ENCODE measurements around the gene CNNM3.
A peak's percentile ranks its signal among the peaks of the same experiment; 100 is the strongest.
"Not testable (repeated sequence)": the region's sequence is repeated elsewhere in the genome, so short reads cannot be mapped to it uniquely, and the experiment has no call there.

Gene CNNM3

DNA sequence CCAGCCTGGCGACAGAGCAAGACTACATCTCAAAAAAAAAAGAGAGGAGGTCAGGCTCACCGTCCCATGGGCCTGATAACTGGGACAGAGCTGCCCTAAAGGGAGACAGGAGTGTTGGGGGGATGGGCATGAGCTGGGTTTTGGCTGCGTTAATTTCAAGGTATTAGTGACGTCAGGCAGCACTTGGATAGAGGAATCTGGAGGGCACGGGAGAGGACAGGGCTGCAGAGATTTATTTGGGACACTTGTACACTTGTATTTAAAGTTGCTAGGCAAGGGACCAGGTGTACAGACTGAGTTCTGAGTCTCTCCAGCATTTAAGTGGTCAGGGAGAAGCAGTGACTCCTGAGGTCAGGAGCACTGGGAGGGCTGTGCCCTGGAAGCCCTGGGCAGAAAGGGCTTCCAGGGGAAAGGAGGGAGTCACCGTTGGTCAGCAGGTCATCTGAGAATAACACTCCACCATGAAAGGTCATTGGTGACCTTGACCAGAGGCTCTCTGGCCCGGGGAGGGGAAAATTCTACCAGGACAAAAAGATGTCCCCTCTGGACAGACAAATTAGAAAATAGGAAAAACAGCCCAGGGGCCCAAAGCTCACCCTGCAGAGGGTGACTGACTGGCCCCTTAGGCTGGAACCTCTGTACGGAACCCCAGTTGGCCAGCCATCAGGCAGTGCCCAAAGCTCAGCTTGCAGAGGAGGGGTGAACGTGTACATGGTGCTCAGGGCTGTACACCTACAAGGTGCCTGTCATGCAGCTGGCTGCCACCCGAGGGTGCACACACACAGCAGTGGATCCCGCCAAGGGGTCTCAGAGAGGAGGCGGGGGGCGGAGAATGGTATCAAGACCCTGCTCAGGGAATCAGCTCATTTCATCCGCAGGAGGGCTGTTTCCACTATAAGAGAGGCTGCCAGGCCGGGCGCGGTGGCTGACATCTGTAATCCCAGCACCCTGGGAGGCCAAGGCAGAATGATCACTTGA, 23.0 kb upstream of the CNNM3 start:
- no peak overlapping the region for H3K27ac Mint-ChIP-seq
- ATAC-seq, result no peak
- H3K36me3 Mint-ChIP-seq (ENCODE audit: low read depth), result no peaks in the 10 kb centered on the region

GRCh38 chr2:96795076-96795475, 21.0 kb upstream of the CNNM3 start:
- ATAC-seq (no peak), DNase-seq (no peak)
- Mint-ChIP-seq H3K4me1 (no peaks in the 10 kb centered on the region), H3K27ac (no peak overlapping the region), H3K36me3 (ENCODE audit: low read depth) (no peaks in the 10 kb centered on the region), H3K27me3 (no peaks in the 10 kb centered on the region), H3K4me3 (no peak overlapping the region), H3K9me3 (no peaks in the 10 kb centered on the region)

More for the DNA sequence above, 23.0 kb upstream of the CNNM3 start:
- no peaks in the 10 kb centered on the region for H3K4me1 Mint-ChIP-seq
- no peak for DNase-seq
- H3K4me3 Mint-ChIP-seq, result no peak overlapping the region
- H3K27me3 Mint-ChIP-seq, result no peaks in the 10 kb centered on the region
- H3K9me3 Mint-ChIP-seq, result no peaks in the 10 kb centered on the region

GRCh38 chr2:96796497-96796896, 19.6 kb upstream of the CNNM3 start:
- not testable (repeated sequence) for H3K4me3 Mint-ChIP-seq; H3K36me3 Mint-ChIP-seq (ENCODE audit: low read depth); DNase-seq; H3K9me3 Mint-ChIP-seq; H3K27ac Mint-ChIP-seq; ATAC-seq; H3K27me3 Mint-ChIP-seq; H3K4me1 Mint-ChIP-seq

DNA sequence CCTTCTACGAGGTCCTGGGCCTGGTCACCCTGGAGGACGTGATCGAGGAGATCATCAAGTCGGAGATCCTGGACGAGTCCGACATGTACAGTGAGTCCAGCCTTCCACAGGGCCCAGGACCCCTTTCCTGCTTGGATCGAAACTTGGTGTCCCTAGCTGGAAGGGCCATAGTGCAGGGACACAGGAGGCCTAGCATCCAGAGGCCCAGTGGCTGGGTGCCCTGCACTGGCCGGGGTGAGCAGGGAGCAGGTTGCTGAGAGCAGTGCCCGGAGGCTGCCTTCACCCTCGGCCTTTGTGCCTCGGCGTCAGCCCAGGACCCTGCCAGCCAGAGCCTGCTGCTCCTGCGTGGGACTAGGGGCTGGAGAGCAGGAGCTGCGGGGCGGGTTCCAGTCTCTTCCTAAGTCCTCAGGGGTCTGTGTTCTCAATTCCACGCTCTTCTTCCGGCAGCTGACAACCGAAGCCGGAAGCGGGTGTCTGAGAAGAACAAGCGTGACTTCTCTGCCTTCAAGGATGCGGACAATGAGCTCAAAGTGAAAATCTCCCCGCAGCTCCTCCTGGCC, 18.9 kb upstream of the CNNM3 start:
- ATAC-seq, result no peak
- H3K4me3 Mint-ChIP-seq, result no peak overlapping the region
- no peaks in the 10 kb centered on the region for H3K9me3 Mint-ChIP-seq
- H3K36me3 Mint-ChIP-seq (ENCODE audit: low read depth), result no peaks in the 10 kb centered on the region
- no peak overlapping the region for H3K27ac Mint-ChIP-seq
- no peak for DNase-seq
- H3K27me3 Mint-ChIP-seq, result no peaks in the 10 kb centered on the region
- no peaks in the 10 kb centered on the region for H3K4me1 Mint-ChIP-seq

DNA sequence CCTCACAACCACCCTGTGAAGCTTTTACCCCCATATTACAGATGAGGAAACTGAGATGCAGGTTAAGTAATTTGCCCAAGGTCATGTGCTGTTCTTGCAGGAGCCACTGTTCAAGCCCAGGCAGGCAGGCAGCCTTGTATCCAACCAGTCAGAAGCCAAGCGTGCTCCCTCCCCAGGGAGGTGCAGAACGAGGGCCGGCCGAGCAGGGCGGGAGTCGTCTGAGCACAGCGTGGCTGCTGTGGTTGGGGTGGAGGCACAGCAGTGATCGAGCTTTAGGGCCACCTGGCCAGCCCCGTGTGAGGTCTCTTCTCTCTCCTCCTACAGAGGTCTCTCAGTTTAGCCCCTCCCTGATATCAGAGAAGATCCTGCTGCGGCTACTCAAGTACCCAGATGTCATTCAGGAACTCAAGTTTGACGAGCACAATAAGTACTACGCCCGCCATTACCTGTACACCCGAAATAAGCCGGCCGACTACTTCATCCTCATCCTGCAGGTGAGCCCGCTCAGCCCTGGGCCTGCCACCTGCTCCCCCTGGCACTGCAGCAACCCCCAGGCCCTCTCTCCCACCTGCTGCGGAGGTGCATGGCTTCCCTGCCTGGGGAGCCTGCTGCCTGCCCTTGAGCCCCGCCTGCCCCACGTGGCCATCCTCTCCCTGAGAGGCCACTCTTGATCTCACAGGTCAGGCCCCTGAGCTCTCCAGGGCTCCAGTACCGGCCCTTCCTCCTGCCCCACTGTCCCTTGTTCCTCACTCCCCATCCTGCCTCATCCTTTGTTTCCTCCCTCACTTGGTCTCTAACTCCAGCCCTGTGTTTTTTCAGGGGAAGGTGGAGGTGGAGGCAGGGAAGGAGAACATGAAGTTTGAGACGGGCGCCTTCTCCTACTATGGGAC, 17.1 kb upstream of the CNNM3 start:
- Mint-ChIP-seq H3K9me3 (no peaks in the 10 kb centered on the region), H3K36me3 (ENCODE audit: low read depth) (no peaks in the 10 kb centered on the region), H3K27me3 (no peaks in the 10 kb centered on the region), H3K4me1 (no peaks in the 10 kb centered on the region), H3K27ac (no peak overlapping the region), H3K4me3 (no peak overlapping the region)
- DNase-seq (no peak), ATAC-seq (no peak)

GRCh38 chr2:96799623-96799935, 16.5 kb upstream of the CNNM3 start:
- H3K9me3 Mint-ChIP-seq, result no peaks in the 10 kb centered on the region
- H3K36me3 Mint-ChIP-seq (ENCODE audit: low read depth), result no peaks in the 10 kb centered on the region
- H3K27me3 Mint-ChIP-seq, result no peaks in the 10 kb centered on the region
- no peak for ATAC-seq
- H3K4me1 Mint-ChIP-seq, result no peaks in the 10 kb centered on the region
- no peak overlapping the region for H3K4me3 Mint-ChIP-seq
- DNase-seq, result no peak
- H3K27ac Mint-ChIP-seq, result no peak overlapping the region

DNA sequence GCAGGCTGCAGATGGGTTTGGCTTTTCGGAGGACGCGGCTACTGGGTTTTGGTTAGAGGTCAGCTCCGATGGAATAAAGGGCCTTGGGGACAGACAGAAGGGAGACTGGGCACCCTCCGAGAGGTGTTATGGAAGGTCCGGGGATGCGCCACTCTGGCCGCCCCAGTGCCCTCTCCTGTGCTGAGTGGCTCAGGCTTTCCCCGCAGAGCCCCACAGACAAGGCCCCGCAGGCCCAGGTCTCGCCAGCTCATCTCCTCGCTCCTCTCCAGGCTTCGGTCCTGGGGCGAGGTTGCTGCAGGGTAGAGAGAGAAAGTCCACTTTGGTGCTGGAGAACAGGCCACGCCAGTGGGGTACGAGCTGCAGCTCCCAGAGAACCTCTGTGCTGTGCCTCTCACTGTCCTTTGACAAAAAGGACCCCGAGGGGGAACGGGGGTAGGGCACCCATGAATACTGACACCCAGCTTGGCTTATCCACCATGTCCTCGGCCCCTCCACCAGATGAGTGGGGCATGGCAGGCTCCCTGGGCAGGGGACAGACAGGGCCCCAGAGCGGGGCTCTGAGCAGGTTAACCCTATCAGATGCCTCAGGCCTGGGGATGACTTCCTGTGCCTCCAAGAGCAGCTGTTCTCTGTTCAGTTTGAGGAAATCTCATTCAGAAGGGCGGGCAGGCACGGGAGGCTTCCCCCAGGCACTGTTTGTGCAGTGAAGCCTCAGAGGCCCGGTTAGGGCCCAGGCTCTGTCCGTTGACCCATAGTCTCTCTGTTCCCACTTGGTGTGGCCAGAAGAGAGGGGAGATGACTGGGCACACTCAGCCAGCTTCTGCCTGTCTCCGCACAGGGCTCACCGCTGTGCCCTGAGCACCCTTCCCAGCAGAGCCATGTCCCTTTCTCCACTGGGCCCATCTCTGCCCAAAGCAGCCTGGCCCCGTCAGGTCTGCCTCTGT, 15.7 kb upstream of the CNNM3 start:
- H3K27ac Mint-ChIP-seq, result no peak overlapping the region
- ATAC-seq (peak; percentile 27), DNase-seq (no peak)
- H3K36me3 Mint-ChIP-seq (ENCODE audit: low read depth), result no peaks in the 10 kb centered on the region
- no peaks in the 10 kb centered on the region for H3K4me1 Mint-ChIP-seq
- no peaks in the 10 kb centered on the region for H3K27me3 Mint-ChIP-seq
- H3K4me3 Mint-ChIP-seq, result no peak overlapping the region
- H3K9me3 Mint-ChIP-seq, result no peaks in the 10 kb centered on the region

- no peak overlapping the region for H3K4me3 Mint-ChIP-seq
- H3K36me3 Mint-ChIP-seq (ENCODE audit: low read depth), result no peaks in the 10 kb centered on the region
- no peaks in the 10 kb centered on the region for H3K27me3 Mint-ChIP-seq
- H3K27ac Mint-ChIP-seq, result no peak overlapping the region
- no peaks in the 10 kb centered on the region for H3K9me3 Mint-ChIP-seq
- peaks cover 2% of the 10 kb centered on the region for H3K4me1 Mint-ChIP-seq
- DNase-seq, result peak; percentile 77
- peak; percentile 88 for ATAC-seq
These were observed 14.9 kb upstream of the CNNM3 start for GRCh38 chr2:96801005-96801785.

DNA sequence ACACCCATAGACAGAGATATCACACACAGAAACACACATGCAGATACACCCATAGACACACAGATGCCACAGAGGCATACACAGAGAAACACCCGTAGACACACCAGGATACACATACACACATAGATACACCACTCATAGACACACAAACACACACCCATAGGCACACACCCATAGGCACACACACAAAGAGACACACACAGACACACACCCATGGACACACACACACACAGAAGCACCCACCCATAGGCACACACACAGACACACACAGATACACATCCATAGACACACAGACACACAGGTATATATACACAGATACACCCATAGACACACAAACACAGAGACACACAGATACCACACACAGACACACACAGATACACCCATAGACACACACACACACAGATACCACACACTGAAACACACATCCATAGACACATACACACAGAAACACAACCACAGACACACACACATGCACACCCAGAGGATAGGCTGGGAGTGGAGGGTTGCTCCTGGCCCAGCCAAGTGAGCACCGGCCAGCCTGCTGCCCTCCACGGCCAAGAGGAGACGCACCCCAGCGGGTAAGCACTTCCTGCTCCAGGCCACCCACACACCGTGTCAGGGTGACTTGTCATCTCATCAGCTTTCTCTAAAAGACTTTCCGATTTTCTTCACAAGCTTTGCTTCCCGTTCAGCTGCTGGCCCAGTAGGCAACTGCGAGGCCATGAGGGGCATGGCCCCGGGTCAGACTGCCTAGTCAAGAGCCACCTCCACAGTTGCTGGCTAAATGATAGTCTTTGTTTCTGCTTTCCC, 14.1 kb upstream of the CNNM3 start:
- H3K36me3 Mint-ChIP-seq (ENCODE audit: low read depth), result no peaks in the 10 kb centered on the region

DNA sequence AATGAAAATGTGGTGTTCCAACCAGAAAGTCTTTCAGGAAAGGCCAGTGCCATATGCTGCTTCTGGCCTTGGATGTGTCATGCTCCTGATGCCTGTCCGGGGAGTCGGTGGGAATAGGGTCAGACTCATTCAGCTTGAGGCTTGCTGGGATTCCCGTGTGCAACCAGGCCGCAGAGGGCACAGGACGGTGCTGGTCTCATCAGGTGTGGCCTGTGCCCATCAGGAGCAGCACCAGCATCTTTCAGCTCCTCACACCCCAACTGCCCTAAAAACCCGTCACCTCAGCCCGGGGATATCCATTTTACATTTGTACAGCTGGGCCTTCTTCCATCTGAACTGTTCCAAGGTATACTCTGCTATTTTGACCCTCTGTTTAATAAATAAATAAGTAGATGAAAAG, 13.3 kb upstream of the CNNM3 start:
- no peaks in the 10 kb centered on the region for H3K36me3 Mint-ChIP-seq (ENCODE audit: low read depth)
- H3K9me3 Mint-ChIP-seq, result no peaks in the 10 kb centered on the region
- no peak overlapping the region for H3K27ac Mint-ChIP-seq
- no peak for DNase-seq
- H3K27me3 Mint-ChIP-seq, result no peaks in the 10 kb centered on the region
- no peak overlapping the region for H3K4me3 Mint-ChIP-seq
- peaks cover 10% of the 10 kb centered on the region for H3K4me1 Mint-ChIP-seq
- ATAC-seq, result no peak

More for the DNA sequence above, 14.1 kb upstream of the CNNM3 start:
- H3K4me3 Mint-ChIP-seq, result no peak overlapping the region
- peaks cover 9% of the 10 kb centered on the region for H3K4me1 Mint-ChIP-seq
- peak; percentile 43 for ATAC-seq
- no peak overlapping the region for H3K27ac Mint-ChIP-seq
- no peaks in the 10 kb centered on the region for H3K27me3 Mint-ChIP-seq
- no peak for DNase-seq
- H3K9me3 Mint-ChIP-seq, result no peaks in the 10 kb centered on the region

GRCh38 chr2:96804986-96805385, 11.1 kb upstream of the CNNM3 start:
- H3K9me3 Mint-ChIP-seq, result no peaks in the 10 kb centered on the region
- no peak overlapping the region for H3K27ac Mint-ChIP-seq
- no peaks in the 10 kb centered on the region for H3K36me3 Mint-ChIP-seq (ENCODE audit: low read depth)
- H3K4me1 Mint-ChIP-seq, result peaks cover 10% of the 10 kb centered on the region
- H3K4me3 Mint-ChIP-seq, result no peak overlapping the region
- ATAC-seq (no peak), DNase-seq (no peak)
- no peaks in the 10 kb centered on the region for H3K27me3 Mint-ChIP-seq

GRCh38 chr2:96805946-96806345, 10.1 kb upstream of the CNNM3 start:
- H3K4me1 Mint-ChIP-seq; H3K4me3 Mint-ChIP-seq; H3K9me3 Mint-ChIP-seq; H3K27me3 Mint-ChIP-seq; DNase-seq; ATAC-seq; H3K27ac Mint-ChIP-seq; H3K36me3 Mint-ChIP-seq (ENCODE audit: low read depth): not testable (repeated sequence)
